ELR (cell line): Measurements from ENCODE around the gene PIK3R2.
"Not testable (repeated sequence)": the region's sequence is repeated elsewhere in the genome, so short reads cannot be mapped to it uniquely, and the experiment has no call there.

Source experiments
- DNase-seq: peaks from one replicate; pipeline ENCODE4 v3.0.0-alpha.2; 2015; ENCODE audit warnings: low read depth

Gene PIK3R2

GRCh38 chr19:18152817-18153555 lies at the start of gene PIK3R2:
Gene PIK3R2, plus strand, starts transcription at chr19:18153163. Its CDS starts 2,717 bp downstream, at chr19:18155880.
- DNase-seq = peak; percentile 100

DNA sequence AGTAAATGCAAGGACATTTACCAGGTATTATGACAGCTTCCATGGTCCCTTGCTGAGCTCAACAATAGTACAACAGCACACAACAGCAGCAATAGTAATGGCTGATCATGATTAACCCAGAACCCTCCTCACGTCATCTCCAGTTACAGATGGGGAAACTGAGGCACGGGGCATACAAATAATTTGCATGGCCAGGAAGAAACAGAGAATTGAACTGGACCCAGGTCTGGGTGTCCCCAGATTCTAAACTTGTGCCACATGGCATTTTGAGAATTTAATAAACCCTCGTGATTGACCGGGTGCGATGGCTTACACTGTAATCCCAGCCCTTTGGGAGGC lies 48.2 kb upstream of the PIK3R2 start:
- DNase-seq = no peak

GRCh38 chr19:18105259-18105658 lies 47.7 kb upstream of the PIK3R2 start:
- DNase-seq = not testable (repeated sequence)

DNA sequence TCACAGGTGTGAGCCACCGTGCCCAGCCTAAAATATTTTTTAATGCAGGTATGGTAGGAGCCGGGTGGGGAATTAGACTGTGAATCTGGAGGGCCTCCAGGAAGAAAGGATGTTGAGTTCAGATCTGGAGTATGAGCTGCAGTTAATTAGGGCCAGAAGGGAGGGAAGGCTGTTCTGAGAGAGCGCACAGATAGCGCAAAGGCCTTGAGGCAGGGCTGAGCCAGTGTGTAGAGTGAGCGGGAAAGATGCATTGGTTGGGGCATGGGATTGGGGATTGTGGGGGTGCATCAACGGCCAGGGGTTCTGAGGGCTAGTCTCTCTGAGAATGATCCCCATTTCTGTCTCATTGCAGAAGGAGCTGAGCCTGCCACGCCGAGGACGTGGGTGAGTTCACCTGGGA lies 45.7 kb upstream of the PIK3R2 start:
- no peak for DNase-seq

GRCh38 chr19:18108897-18109296 lies 44.1 kb upstream of the PIK3R2 start:
- no peak for DNase-seq

DNA sequence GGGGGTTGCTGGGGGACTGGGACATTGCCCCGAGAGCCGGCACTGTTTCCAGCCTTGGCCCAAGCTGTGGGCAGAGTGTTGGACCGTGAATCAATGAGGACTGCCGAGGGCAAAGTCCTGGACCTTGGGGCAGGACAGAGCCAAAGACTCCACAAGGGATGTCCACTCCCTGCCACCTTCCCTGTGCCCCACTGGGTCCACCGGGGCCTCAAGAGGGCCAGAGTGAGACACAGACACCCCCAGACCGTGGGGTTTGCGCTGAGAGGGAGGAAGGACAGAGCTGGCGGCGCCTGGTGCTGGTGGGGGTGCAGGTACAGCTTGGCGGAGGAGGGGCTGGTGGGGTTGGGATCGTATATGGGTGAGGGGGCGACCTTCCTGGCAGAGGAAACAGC lies 43.6 kb upstream of the PIK3R2 start:
- no peak for DNase-seq

- DNase-seq = peak; percentile 43
These were observed 43.0 kb upstream of the PIK3R2 start for GRCh38 chr19:18109733-18110608.

DNA sequence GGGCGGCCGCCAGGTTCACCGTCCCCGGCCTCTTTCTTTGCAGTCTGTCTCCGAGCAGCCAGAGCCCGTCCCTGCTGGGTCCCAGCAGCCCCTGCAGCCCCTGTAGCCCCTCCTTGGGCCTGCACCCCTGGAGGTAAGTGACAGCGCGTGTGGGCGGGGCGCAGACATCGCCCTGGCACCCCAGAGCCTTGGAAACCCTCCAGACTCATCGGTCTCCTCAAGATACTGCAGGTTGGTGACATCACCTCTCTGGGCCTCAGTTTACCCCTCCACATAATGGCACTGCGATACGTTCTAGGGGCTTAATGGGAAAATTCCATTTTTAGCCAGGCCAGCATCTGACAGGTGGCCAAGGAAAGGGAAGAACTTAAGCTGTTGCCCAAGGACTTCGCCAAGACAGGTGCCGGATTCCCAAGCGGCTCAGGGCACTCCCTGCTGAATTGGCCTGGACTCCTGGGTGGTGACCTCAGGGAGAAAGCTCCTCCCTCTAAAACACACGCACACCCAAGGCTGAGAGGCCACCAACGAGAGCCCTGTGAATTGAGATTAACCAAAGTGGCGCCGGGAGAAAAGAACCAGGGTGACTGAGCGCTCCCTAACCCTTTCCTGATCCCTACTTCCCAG lies 42.2 kb upstream of the PIK3R2 start:
- DNase-seq = no peak

GRCh38 chr19:18112989-18113478 lies 39.9 kb upstream of the PIK3R2 start:
- DNase-seq = peak; percentile 86

GRCh38 chr19:18113827-18114226 lies 39.1 kb upstream of the PIK3R2 start:
- DNase-seq = no peak

GRCh38 chr19:18114483-18114882 lies 38.5 kb upstream of the PIK3R2 start:
- DNase-seq = no peak

DNA sequence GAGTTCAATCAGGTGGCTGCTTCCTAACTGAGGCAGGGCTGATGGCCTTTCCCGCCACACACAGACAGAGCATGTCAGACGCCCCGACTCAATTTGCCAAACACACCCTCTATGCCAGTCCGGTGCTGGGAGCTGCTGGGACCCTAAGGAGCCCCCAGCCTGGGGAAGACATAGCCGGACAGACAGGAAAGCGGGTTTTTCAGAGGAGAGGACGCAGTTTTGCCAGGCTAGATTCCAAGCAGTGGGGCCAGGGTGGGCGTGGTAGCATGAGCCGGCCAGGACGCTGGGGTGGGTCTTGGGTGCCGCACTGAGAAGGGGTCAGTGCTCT lies 35.6 kb upstream of the PIK3R2 start:
- DNase-seq = no peak

DNA sequence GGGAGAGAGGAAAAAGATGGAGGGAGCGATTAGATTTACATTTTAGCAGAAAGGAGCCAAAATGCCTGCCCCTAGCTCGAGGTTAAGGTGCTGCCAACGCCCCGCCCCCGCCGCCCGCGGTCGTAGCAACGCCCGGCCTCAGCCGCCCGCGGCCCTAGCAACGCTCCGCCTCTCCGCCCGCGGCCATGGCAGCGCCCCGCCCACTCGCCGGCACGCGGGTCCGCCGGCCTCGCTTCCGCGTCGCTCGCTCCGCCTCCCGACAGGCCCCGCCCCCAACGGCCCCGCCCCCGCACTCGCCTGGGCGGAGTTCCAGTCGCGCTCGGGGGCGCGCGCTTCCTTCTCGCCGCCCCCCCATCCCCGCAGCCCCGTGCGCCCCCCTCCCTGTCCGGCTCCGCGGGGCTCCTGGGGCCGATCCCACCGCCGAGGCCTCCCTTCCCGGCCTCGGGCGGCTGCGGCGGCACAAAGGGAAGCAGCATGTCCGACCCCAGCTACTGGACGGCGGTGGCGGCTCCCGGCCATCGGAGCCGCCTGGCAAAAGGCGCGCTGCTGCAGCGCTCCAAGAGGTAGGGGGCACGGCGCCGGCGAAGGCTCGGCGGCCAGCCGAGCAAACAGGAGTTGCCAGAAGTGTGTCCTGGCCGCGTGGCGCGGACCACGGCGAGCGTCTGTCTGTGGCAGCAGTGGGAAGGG lies 35.1 kb upstream of the PIK3R2 start:
- DNase-seq = peak; percentile 87

- DNase-seq = peak; percentile 15
These were observed 34.4 kb upstream of the PIK3R2 start for GRCh38 chr19:18118420-18119012.

- peak; percentile 24 for DNase-seq
These were observed 33.8 kb upstream of the PIK3R2 start for GRCh38 chr19:18119013-18119716.

DNA sequence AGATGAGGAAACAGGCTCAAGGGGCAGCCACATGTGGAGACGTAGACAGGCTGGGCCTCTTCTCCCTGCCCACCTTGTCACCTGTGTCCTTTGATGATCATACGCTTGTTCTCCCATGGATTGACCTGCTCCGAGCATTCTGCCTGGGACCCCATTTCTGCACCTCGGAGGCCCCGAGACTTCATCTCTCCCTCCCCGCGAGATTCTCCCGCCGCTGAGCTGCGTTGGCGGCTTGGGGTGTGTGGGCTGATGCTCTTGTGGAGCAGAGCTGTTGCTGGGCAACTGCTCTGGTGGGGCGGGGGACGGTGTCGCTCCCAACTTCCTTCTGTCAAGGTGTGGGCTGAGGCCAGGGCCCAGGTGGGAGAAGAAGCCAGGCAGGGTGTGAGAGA lies 33.3 kb upstream of the PIK3R2 start:
- DNase-seq = no peak

DNA sequence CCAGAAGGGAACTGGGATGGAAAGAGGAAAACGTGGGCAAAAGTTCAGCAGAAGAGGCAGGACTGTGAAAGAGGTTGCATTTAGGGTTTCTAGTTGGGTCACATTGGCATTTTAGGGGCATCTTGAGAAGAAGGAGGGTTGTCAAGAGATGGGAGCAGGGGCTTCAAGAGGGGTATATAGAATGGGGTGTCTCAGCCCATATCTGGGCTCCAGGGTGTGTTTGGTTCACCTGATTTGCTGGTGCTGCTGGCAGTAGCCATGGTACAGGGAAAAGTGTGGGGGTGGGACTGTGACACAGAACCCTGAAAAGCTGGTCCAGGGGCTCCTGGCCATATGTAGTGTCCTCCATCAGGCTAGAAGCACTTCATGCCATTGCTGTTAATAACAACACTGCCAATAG lies 32.8 kb upstream of the PIK3R2 start:
- no peak for DNase-seq

DNA sequence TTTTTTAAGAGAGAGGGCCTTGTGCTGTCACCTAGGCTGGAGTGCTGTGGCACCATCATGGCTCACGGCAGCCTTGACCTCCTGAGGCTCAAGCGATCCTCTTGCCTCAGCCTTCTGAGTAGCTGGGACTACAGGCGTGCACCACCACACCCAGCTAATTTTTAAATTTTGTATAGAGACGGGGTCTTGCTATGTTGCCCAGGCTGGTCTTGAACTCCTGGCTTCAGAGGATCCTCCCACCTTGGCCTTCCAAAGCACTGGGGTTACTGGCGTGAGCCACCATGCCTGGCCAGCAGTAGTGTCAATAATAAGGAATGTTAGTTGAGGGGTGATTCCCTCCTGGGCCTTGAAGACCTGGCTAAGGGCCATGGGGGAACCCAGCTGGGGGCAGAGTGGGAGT lies 31.8 kb upstream of the PIK3R2 start:
- DNase-seq = no peak

DNA sequence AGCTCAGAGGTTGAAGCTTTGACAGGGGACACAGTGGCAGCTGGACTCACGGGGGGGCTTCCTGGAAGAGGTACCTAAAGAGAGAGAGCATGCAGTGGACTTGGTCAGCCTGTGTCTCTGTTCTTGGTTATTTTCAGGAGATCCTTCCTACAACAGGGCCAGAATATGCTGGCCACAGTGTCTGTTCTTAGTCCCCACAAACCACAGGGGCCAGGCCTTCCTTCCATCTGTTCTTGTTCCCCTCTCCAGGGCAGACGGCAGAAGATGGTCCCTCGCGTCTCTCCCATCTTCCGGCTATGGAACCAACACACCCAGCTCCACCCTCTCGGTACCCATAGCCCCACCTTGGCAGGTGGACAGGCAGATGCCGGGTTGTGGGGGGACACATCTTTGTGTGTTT lies 30.5 kb upstream of the PIK3R2 start:
- DNase-seq = no peak

- DNase-seq = no peak
These were observed 29.8 kb upstream of the PIK3R2 start for GRCh38 chr19:18122860-18123795.
